Measurements from ENCODE around the gene ZNF687.

ZNF687 gene

GRCh38 chr1:151315565-151316235 is 33.6 kb downstream of the ZNF687 start:
- TF ChIP-seq TSHZ2 (CRISPR knock-in tag; IDR thresholded peaks at IDR 0.05) (no peak), BACH2 (CRISPR knock-in tag; IDR thresholded peaks at IDR 0.05; ENCODE audit: borderline replicate concordance) (no peak), ZNF8 (CRISPR knock-in tag; IDR thresholded peaks at IDR 0.05) (no peak), ZFP3 (CRISPR knock-in tag; IDR thresholded peaks at IDR 0.05) (no peak), ZNF565 (CRISPR knock-in tag; conservative IDR thresholded peaks at IDR 0.05; ENCODE audit: low read depth) (no peak), PPARA (CRISPR knock-in tag; IDR thresholded peaks at IDR 0.05; ENCODE audit: borderline replicate concordance) (no peak), CSDC2 (CRISPR knock-in tag; IDR thresholded peaks at IDR 0.05) (no peak)
- TF ChIP-seq, protein P1, sequence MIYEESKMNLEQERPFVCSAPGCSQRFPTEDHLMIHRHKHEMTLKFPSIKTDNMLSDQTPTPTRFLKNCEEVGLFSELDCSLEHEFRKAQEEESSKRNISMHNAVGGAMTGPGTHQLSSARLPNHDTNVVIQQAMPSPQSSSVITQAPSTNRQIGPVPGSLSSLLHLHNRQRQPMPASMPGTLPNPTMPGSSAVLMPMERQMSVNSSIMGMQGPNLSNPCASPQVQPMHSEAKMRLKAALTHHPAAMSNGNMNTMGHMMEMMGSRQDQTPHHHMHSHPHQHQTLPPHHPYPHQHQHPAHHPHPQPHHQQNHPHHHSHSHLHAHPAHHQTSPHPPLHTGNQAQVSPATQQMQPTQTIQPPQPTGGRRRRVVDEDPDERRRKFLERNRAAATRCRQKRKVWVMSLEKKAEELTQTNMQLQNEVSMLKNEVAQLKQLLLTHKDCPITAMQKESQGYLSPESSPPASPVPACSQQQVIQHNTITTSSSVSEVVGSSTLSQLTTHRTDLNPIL (CRISPR knock-in tag; IDR thresholded peaks at IDR 0.05; ENCODE audit: low read depth), result no peak
- ATAC-seq, result no peak

DNA sequence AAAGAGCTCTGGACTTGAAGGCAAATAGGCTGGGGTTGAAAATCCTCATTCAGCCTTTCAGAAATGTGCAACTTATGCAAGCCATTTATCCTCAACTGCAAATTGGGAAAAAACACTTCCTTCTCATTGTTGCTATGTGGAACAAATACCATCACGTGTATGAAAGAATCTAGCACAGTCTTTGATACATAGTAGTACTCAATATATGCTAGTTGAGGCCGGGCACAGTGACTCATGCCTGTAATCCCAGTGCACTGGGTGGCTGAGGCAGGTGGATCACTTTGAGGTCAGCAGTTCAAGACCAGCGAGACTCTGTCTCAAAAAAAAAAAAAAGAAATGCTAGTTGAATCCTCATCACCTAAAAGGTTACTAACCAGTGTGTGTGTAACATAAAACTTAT is 36.9 kb downstream of the ZNF687 start:
- ATAC-seq, result no peak
- TF ChIP-seq ISL1 (CRISPR knock-in tag; IDR thresholded peaks at IDR 0.05) (no peak), POU6F1 (CRISPR knock-in tag; IDR thresholded peaks at IDR 0.05; ENCODE audit: borderline replicate concordance, low read depth) (no peak), PATZ1 (CRISPR knock-in tag; IDR thresholded peaks at IDR 0.05; ENCODE audit: borderline replicate concordance) (no peak), ZNF565 (CRISPR knock-in tag; conservative IDR thresholded peaks at IDR 0.05; ENCODE audit: low read depth) (no peak), PPARA (CRISPR knock-in tag; IDR thresholded peaks at IDR 0.05; ENCODE audit: borderline replicate concordance) (no peak), CSRNP3 (CRISPR knock-in tag; IDR thresholded peaks at IDR 0.05) (no peak), RARB (CRISPR knock-in tag; IDR thresholded peaks at IDR 0.05) (no peak), ZNF8 (CRISPR knock-in tag; IDR thresholded peaks at IDR 0.05) (no peak), CSDC2 (CRISPR knock-in tag; IDR thresholded peaks at IDR 0.05) (no peak), ZFP3 (CRISPR knock-in tag; IDR thresholded peaks at IDR 0.05) (no peak), TCF4 (CRISPR knock-in tag; IDR thresholded peaks at IDR 0.05; ENCODE audit: borderline replicate concordance) (no peak), TSHZ2 (CRISPR knock-in tag; IDR thresholded peaks at IDR 0.05) (no peak)
- TF ChIP-seq, protein P1 (CRISPR knock-in tag; IDR thresholded peaks at IDR 0.05; ENCODE audit: low read depth), result no peak
